ENCODE data around the gene FETUB. TPM values are rescaled to one million over a fixed set of nuclear protein-coding genes. Genes with fewer than 3 reads are reported as not detected.
"Not testable (repeated sequence)": the region's sequence is repeated elsewhere in the genome, so short reads cannot be mapped to it uniquely, and the experiment has no call there.

The FETUB gene
- polyA plus RNA-seq, 3 donors = 0.16 to 0.84 (median 0.65) TPM

GRCh38 chr3:186669378-186670084 lies 29.3 kb downstream of the FETUB start:
- no peak for DNase-seq

DNA sequence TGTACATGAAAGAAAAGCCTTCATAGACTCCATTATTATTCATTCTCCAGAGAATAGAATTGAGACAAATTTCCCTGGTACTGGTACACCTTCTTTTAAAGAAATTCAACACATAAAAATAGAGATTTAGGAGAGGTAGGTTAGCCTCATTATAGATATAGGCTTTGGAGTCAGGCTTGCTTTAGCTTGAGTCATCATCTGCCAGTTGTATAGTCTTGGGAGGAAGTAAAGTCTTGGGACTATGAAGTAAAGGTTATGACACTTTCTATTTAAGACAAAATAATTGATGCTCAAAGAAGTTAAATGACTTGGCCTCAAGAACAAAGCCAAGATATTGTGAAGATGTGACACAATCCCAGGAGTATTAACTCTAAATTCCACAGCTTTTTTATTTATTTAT lies 30.0 kb downstream of the FETUB start:
- no peak for DNase-seq

DNA sequence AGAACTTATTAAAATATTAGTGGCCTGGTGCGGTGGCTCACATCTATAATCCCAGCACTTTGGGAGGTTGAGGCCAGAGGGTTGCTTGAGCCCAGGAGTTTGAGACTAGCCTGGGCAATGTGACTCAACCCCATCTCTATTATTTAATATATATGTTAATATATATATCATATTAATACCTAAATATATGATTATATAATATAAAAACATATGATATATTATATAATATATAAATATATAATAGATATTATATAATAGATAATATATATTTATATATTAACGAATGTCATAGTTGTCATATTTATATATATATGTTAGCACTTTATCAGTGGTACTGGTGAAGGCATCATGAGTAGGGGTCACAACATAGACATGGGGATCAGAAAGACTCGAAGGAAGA lies 30.9 kb downstream of the FETUB start:
- DNase-seq = no peak

- DNase-seq = no peak
These were observed 38.4 kb downstream of the FETUB start for GRCh38 chr3:186678604-186679003.

DNA sequence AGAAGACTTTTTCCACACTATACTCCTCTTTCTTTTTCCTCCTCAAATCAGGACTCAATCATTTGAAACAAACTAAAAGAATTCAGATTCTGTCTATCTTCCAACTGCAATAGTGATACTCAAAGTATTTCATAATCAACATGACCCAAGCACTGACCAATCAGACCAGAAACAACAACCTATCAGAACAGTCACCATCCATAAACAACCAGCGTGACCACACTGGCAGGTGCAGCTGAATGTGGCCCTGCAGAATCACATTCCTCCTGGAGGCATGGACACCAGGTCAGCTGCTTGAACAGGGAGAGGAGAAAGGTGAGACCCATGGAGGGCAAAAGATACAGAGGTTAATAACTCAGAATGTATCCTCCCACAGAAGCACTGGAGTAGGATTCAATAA lies 39.0 kb downstream of the FETUB start:
- no peak for DNase-seq

DNA sequence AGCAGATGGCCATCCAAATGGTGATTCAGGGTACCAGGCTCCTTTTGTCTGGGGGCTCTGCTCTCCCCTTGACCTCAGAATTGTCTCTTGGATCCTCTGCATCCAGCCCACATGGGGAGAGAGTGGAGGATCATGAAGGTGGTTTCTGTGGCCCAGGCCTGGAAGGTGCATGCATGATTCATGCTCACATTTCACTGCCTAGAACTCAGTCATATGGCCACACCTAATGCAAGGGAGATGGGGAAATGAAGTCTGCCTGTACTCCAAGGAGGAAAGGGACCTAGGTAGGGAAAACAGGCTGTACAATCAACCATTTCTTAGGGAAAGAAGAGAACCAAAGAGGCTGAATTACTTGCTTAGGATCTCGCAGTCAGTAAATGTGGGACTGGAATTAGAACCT lies 40.7 kb downstream of the FETUB start:
- DNase-seq = no peak

- DNase-seq = no peak
These were observed 42.6 kb downstream of the FETUB start for GRCh38 chr3:186682812-186683211.

- no peak for DNase-seq
These were observed 43.8 kb downstream of the FETUB start for GRCh38 chr3:186683979-186684378.

DNA sequence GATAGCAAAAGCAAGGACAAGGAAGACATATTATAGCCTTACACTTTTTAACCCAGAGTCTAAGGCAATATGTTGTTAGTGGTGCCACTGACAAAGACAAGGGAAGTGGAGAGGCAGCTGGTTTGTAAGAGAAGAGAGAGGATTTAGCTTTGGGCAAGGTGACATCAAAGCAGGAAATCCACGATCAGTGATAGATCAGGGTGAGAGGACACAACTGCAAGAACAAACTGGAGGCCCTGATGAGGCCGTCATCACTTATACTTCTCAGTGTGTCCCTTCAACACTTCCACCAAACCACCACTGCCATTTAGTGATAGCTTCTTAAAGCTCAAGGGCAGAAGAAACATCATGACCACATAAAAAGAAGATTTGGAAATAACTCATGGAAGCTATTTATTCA lies 46.3 kb downstream of the FETUB start:
- DNase-seq = not testable (repeated sequence)

GRCh38 chr3:186687120-186687651 lies 47.0 kb downstream of the FETUB start:
- no peak for DNase-seq

- DNase-seq = not testable (repeated sequence)
These were observed 50.1 kb downstream of the FETUB start for GRCh38 chr3:186690304-186690703.

DNA sequence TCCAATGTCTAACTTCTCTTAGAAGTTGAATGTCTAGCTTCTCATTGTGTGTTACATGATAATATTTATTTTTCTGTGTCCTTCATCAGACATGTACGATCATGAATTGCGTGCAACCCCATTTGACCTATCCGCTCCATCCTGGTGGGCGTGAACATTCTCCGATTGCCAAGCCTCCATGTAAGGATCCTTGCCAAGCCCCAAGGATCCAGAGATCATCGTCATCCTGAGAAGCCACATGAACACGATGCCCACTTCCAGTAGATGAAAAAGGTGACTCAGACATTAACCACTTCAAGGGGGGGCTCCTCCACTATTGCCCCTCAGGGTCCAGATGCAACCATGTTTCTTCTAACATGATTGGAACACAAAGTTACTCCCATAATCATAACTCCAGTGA lies 51.5 kb downstream of the FETUB start:
- no peak for DNase-seq

- no peak for DNase-seq
These were observed 53.6 kb downstream of the FETUB start for GRCh38 chr3:186693843-186694242.

- no peak for DNase-seq
These were observed 54.3 kb downstream of the FETUB start for GRCh38 chr3:186694288-186695032.

DNA sequence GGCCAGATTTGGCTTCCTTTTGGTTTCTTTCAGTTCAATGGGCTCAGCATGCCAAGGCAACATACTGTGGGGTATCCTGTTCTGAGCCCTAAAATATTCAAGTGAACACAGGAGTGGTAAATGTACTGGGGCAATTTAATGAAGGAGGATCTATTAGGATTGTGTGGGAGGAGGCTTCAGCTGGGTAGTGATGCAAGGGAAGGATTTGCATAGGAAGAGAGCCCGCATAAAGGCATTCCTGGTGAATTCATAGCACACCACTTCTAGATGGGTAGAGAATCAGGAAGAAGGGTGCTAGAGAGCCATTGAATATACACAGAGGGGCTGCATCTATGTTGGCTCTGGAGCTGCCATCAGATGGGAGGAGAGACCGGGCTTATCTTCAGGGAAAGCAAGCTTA lies 56.3 kb downstream of the FETUB start:
- no peak for DNase-seq

DNA sequence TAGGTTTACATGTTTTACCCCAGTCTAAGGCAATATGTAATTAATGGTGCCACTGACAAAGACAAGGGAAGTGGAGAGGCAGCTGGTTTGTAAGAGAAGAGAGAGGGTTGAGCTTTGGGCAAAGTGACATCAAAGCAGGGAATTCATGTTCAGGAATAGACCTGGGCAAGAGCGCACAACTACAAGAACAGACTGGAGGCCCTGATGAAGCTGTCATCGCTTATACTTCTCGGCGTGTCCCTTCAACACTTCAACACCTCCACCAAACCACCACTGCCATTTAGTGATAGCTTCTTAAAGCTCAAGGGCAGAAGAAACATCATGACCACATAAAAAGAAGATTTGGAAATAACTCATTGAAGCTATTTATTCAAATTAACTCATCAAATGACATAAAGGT lies 57.3 kb downstream of the FETUB start:
- no peak for DNase-seq

GRCh38 chr3:186700267-186700666 lies 60.1 kb downstream of the FETUB start:
- no peak for DNase-seq

- DNase-seq = not testable (repeated sequence)
These were observed 62.3 kb downstream of the FETUB start for GRCh38 chr3:186702451-186702850.

Other genes starting within 250 kb of the FETUB start
- 10 to 100 TPM in 2 of 3 donors, 1 to 10 TPM in 1; 5.8 to 13.0 (median 10.1) TPM for gene CRYGS, start 96.0 kb upstream of the FETUB start, polyA plus RNA-seq (ENCODE audit: insufficient read length in 3 of 3)
- gene TBCCD1, start 73.1 kb upstream of the FETUB start, polyA plus RNA-seq (ENCODE audit: insufficient read length in 3 of 3) = 10 to 100 TPM; 17.0 to 27.1 (median 22.4) TPM
- gene DNAJB11, start 69.7 kb upstream of the FETUB start, polyA plus RNA-seq (ENCODE audit: insufficient read length in 3 of 3) = 10 to 100 TPM; 67.9 to 73.9 (median 68.7) TPM
- gene AHSG, start 27.3 kb upstream of the FETUB start, polyA plus RNA-seq (ENCODE audit: insufficient read length in 3 of 3) = under 1 TPM; 0.44 to 0.61 (median 0.56) TPM
- 1 to 10 TPM; 2.4 to 3.5 (median 2.5) TPM for gene HRG, start 25.6 kb downstream of the FETUB start, polyA plus RNA-seq (ENCODE audit: insufficient read length in 3 of 3)
- gene KNG1, start 77.0 kb downstream of the FETUB start, polyA plus RNA-seq (ENCODE audit: insufficient read length in 3 of 3) = 100 to 1,000 TPM in 2 of 3 donors, 10 to 100 TPM in 1; 84.2 to 146 (median 119) TPM
- 100 to 1,000 TPM; 718 to 864 (median 851) TPM for gene EIF4A2, start 143.2 kb downstream of the FETUB start, polyA plus RNA-seq (ENCODE audit: insufficient read length in 3 of 3)
- gene RFC4, start 166.1 kb downstream of the FETUB start, polyA plus RNA-seq (ENCODE audit: insufficient read length in 3 of 3) = 10 to 100 TPM; 47.1 to 50.8 (median 47.6) TPM
- under 1 TPM in 2 of 3 donors, not detected in 1; 0.03 to 0.04 TPM for gene ADIPOQ, start 202.3 kb downstream of the FETUB start, polyA plus RNA-seq (ENCODE audit: insufficient read length in 3 of 3)

All from renal pelvis (tissue), 4 donors.